OCI-M2 (cell line): ENCODE data around the gene ADRM1.

Experiments
- DNase-seq: peaks from one replicate; lab custom pipeline; 2025; ENCODE audit not compliant: unreplicated experiment; lab: John Stamatoyannopoulos, UW

ADRM1 gene

DNA sequence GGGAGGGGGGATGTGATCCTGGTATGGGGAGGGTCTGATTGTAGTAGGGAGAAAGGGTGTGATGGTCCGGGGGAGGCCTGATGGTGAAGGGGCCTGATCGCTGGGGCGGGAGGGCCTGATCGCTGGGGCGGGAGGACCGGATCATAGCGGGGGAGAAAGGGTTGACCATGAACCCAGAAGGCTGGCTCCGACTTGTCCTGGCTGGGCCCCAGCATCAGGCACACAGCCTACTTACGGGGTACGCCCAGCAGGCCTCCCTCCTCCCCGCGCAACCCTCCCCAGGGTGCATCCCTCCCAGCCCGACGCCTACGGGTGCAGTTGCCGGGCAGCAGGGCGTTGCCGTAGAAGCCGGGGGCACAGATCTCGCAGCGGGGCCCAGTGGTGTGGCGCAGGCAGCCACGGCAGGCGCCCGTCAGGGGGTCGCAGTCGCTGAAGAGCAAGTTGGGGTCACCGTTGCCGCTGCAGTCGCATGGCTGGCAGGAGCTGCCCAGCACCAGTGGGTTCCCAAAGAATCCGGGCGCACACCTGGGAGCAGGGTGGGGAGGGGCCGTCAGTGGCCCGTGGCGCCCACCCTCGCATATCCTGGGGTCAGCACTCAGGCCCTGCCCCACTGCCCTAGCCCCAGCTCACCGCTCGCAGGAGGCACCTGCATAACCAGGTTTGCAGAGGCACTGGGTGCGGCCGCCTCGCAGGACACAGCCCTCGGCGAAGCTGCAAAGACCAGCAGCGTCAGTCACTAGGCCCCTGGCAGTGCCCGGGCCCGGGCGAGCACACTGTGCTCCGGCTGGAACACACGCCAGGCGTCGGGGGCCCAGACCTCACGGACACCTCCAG lies 20.6 kb downstream of the ADRM1 start:
- DNase-seq: no peak

DNA sequence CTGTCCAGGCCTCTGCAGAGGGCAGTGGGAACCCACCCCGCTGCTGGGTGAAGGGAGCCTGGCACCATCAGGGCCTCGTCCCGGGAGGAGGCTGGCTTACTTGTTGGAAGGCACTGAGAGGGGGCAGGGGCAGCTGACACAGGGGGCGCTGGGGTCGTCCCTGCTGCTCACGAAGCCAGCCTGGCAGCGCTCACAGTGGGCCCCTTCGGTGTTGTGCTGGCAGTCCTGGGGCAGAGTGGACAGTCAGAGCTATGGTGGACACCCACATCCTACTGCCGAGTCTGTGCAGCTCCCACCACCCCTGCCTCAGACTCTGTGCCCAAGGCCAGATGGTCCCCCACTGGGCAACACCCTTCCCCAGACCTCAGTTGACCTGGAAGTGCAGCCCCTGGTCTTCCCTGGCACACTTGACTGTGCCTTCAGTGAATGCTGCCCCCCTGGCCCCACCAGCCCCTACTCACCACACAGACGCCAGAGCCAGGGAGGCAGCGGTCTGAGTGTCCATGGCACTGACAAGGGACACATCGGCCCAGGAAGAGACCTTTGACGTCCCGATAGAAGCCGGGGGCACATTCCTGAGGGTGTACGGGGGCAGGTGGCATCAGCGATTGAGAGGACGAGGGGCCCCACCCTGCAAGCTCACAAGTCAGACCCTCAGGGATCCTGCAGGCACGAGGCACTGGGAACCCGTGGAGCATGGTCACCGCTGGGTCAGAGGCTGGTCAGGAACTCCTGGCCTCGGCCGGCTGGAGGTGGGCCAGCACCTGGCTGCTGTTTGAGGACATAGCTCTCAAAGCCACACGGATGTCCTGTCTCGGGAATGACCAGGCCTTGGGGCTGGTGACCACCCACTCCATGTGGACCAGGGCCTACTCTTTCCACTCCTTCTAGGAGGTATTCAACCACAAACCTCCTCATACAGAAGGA lies 21.4 kb downstream of the ADRM1 start:
- DNase-seq: no peak

DNA sequence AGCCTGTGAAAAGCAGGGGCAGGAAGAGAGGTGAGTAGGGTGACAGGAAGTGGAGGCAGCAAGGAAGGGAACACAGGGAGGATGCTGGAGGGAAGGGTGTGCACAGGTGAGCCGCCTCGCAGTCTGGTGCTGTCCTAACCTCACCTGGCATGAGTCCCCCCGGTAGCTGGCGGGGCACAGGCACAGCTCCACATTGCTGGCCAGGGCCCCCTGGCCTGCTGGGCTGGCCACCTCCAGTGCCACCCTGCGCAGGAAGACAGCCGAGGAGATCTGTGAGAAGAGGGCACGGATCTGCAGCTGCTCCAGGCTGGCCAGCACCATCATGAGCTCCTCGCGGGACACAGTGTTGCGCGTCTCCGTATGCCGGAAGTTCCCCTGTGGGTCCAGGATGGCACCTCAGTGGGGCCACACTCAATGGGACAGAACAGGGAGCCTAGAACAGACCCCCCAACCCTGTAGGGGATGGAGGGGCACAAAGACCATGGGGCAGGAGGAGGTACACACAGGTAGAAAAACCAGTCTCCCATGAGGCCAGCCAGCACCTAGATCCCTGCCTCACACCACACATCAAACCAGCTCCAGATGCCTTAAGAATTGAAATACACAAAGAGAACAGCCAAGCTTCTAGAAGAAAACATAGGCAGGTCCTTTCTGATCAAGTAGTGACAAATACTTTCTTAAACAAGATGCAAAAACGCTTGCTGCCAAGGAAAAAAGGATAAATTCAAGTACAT lies 22.5 kb downstream of the ADRM1 start:
- DNase-seq: no peak

- DNase-seq: no peak
Observed at GRCh38 chr20:62326559-62326958, 23.8 kb downstream of the ADRM1 start.

GRCh38 chr20:62326959-62327725 lies 24.3 kb downstream of the ADRM1 start:
- DNase-seq: no peak

DNA sequence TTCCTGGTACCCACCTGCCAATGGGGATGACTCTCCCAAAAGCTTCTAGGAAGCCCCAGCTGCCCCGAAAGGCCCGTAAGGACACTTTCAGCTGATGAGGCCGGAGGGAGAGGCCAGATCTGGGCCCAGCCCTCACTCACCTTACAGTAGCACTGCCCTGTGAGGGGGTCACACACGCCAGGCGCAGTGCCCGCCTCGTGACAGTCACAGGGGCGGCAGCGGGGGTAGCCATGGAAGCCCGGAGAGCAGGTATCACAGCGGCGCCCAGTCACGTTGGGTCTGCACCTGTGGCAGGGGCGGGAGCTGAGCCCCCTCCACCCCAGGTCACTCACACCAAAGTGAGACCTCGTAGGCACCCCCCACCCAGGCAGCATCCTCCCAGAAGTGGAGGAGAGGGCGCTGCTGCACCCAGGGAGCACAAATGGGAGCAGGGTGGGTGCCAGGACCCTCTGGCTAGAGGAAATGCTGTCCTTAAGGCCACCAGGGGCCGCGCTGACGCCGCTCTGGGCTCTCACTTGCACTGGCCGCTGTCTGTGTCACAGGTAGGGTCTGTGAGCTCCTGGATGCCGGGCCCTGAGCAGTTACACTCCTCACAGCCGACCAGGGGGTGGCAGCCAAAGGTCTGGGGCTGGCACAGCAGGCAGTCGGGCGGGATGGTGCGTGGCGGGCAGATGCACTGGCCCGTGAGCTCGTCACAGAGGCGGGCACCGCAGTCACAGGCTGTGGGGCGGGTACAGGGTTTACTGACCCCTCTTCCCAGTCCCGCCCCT lies 25.1 kb downstream of the ADRM1 start:
- no peak for DNase-seq

DNA sequence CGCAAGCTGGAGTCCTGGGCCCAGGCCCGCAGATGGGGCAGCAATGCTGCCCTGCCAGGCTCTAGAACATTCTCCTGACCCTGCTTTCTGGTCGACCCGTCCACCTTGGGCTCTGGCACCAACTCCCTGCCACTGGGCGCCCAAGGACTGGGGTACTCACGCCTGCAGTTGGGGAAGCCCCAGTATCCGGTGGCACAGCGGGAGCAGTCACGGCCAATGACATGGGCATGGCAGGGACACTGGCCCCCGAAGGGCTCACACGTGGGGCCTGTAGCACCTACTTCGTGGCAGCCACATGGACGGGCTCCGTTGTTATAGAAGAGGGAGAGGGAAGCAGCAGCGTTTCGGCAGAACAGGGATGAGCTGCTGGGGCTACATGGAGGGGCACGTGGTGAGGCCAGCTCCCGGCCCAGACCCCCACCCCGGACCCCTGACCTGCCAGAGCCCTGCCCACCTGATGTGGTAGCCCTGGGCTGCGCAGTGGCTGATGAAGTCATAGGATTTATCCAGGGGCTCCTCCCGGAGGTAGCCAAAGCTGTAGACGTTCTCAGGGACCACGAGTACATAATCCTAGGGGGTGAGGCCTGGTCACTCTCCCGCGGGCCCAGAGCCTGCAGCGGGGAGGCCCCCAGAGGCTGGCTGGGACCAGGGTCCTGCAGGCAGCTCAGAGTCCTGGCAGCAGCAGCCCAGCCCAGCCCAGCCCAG lies 26.0 kb downstream of the ADRM1 start:
- DNase-seq: no peak

- no peak for DNase-seq
Observed at GRCh38 chr20:62329389-62330377, 26.9 kb downstream of the ADRM1 start.

DNA sequence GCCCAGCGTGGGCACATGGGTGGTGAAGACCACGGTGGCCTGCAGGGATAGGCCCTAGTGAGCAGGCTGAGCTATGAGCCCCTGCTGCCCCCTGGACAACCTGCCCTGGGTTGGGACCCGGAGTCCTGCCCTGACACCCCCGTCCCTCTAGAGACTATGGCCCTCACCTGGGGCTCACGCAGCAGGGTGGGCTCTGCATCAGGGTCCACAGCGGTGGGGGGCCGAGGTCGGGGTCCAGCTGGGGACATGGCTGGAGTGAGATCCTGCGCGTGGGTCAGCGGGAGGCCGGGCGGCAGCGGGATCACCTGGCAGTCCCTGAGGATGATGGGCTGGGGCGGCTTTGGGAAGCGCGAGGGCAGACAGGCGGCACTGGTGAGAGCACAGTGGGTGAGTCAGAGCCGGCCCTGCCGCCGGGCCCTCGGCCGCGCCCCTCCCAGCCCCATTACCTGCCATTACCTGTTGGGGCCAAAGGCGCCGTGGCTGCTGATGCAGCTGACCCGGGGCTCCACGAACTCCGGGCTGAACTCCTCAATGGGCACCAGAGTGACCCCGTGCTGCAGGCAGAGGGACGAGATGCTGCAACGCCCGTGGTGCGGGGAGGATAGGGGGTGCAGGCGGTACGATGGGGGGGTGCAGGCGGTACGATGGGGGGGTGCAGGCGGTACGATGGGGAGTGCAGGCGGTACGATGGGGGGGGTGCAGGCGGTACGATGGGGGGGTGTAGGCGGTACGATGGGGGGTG lies 27.9 kb downstream of the ADRM1 start:
- no peak for DNase-seq

DNA sequence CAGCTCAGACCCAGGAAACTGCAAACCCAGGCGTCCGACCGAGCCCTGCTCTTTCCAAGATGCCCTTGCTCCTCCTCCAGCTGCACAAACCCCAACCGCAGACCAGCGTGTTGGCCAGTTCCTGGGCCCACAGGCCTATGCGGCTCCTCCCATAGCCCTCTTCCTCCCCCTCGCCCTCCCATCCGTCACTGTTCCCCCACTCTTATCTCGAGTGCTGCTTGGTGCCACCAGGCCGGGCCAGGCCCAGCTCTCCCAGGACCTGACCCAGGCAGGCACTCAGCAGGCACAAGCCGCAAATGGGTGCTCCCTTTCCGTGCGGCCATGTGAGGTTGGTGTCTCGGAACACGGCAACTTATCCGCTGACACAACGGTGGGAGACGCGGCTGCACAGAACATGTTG lies 28.6 kb downstream of the ADRM1 start:
- DNase-seq: no peak

- DNase-seq: no peak
Observed at GRCh38 chr20:62332421-62332820, 29.6 kb downstream of the ADRM1 start.

DNA sequence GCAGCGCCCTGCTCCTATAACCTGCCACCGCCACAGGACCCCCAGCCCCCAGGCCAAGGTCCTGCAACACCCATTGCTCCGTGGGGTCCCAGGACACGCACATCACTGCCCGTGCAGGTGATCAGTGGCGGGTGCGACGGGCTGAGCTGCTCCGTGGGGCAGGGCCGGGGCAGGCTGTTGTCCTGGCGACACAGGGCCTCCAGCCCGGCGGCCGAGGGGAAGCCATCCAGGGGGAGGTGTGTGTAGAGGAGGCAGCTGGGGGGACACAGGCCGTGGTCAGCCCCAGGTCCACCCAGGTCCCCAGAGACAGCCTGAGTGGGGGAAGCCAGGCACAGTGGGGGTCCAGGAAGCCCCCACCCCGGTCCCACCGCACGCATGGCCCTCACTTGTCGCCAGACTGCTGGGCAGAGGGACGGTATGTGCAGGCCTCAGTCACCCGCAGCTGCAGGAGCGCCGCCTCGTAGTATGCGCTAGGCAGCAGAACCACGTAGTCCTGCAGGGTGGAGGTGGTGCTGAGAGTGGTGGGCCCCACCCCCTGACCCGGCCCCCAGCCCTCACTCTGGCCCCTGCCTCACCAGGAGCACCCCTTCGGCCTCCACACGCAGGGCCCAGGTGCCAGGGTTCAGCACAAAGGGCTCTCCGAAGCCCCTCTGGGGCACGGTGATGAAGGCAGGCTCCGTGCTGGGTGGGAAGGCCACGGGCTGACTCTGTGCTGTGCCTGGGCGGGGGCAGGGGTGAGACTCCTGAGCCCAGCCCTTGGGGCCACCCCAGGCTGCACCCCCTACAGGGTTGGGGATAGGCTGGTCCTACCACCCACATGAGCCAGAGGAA lies 30.4 kb downstream of the ADRM1 start:
- DNase-seq: no peak

DNA sequence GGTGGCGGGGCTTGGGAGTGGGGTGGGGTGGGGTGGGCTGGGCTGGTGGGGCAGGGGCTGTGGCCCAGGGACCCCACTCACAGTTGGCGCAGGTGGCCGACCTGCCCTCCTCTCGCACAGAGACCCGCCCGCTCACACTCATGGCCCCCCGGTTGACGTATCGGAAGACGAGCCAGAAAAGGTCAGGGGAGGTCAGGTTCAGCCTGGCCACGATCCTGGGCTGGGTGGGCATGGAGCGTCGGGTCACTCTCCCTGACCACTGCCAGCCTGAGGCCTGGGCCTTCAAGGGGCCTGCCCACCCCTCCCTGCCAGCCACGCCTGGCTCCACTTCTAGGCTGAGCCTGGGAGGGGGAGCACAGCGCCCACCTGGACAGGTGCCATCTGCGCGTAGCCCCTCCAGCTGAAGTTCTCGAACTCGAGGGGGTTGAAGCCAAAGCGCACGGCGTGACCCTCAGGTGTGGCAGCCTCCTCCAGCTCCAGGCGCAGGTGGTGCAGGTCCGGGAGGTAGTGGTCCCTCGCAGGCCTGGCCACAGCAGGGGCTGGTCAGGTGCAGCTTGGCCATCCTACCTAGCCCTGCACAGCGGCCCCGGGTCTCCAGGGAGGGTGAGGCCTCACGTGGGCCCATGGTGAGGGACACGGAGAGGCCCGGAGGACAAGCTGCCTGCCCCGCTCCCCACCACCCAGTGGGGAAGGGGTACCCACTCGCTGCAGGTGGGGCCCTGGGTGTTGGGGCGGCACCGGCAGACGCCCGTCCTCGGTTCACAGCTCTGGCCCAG lies 31.2 kb downstream of the ADRM1 start:
- no peak for DNase-seq

- DNase-seq: no peak
Observed at GRCh38 chr20:62334881-62335280, 32.1 kb downstream of the ADRM1 start.

DNA sequence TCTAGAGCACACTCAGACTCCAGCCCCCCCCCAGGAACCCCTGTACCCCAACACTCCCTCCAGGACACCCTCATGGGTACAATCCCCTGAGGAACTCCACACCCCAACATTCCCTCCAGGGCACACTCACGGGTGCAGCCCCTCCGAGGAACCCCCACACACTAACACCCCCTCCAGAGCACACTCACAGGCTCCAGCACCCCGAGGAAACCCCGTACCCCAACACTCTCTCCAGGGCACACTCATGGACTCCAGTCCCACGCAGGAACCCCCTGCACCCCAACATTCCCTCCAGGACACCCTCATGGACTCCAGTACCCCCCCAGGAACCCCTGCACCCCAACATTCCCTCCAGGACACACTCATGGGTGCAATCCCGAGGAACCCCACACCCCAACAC lies 32.7 kb downstream of the ADRM1 start:
- DNase-seq: no peak

- DNase-seq: no peak
Observed at GRCh38 chr20:62336329-62336728, 33.5 kb downstream of the ADRM1 start.
